GM19351 (cell line): ENCODE results near the gene DOP1A.

Experiments
- ATAC-seq: cut with Tn5 transposase; IDR thresholded peaks from one replicate; pipeline ENCODE4 v1.9.1; 2021; ENCODE audit warnings: mild to moderate bottlenecking, moderate library complexity; ENCODE audit not compliant: unreplicated experiment

The DOP1A gene

GRCh38 chr6:83193747-83194566 lies 126.5 kb downstream of the DOP1A start:
- peak; percentile 23 for ATAC-seq

- no peak for ATAC-seq
Observed at GRCh38 chr6:83198486-83199172, 131.2 kb downstream of the DOP1A start.

- peak; percentile 75 for ATAC-seq
Observed at GRCh38 chr6:83199173-83199862, 131.8 kb downstream of the DOP1A start.

GRCh38 chr6:83199863-83200225 lies 132.4 kb downstream of the DOP1A start:
- ATAC-seq, result no peak

- ATAC-seq, result no peak
Observed at GRCh38 chr6:83202031-83202430, 134.6 kb downstream of the DOP1A start.

- peak; percentile 100 for ATAC-seq
Observed at GRCh38 chr6:83215131-83216047, 147.9 kb downstream of the DOP1A start.

GRCh38 chr6:83216806-83217205 lies 149.3 kb downstream of the DOP1A start:
- ATAC-seq, result no peak
